HepG2 (cell line): Measurements from ENCODE around the gene SERTAD2.

Source experiments
- CHD2 ChIP-seq: IDR thresholded peaks from 2 replicates; pipeline ENCODE4 v1.6.1; 2011; ENCODE audit warnings: low read depth, low read length, improper control_type of control experiment
- NKX3-1 ChIP-seq: sonication (generic); formaldehyde crosslinking; IDR thresholded peaks from 2 replicates; pipeline ENCODE4 v1.5.0; 2020; ENCODE audit warnings: missing genetic modification reagents
- TBL1XR1 ChIP-seq: fragments of 150-350 bp; IDR thresholded peaks from 2 replicates; pipeline ENCODE4 v1.6.1; 2014; ENCODE audit warnings: borderline replicate concordance, low read length; ENCODE audit not compliant: partially characterized antibody
- TBX2 ChIP-seq: sonication (generic); formaldehyde crosslinking; IDR thresholded peaks from 2 replicates; pipeline ENCODE4 v1.5.0; 2020; ENCODE audit warnings: missing genetic modification reagents, mild to moderate bottlenecking, borderline replicate concordance

DNA sequence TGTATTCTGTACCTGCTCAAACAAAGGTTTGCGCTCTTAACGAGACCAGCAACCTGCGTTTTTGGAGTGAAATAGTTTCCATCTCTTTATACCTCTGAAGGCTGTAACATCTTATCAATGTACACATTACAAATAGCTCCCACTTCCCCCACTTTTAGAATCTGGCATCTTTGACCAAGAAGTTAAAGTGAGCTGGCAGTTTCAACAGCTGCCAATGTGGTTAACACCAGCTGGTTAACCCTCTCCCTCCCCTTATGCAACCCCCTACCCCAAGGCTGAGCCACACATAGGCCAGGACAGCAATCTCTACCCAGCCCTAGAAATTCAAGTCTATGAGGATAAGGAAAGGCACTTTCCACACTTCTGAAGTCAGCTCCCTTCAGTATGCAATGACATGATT lies 2.2 kb upstream of the SERTAD2 start:
- TF ChIP-seq TBX2 (CRISPR knock-in tag) (no peak), NKX3-1 (no peak), TBL1XR1 (no peak), CHD2 (no peak)
